GM18526 (cell line): ENCODE data around the gene SYNE2.

ENCODE experiments used
- POLR2A ChIP-seq: IDR thresholded peaks from 3 replicates; pipeline ENCODE4 v1.6.1; 2011; ENCODE audit not compliant: insufficient read length; ENCODE audit errors: extremely low read depth

The SYNE2 gene

GRCh38 chr14:64213853-64214570, 361.2 kb downstream of the SYNE2 start:
- TF ChIP-seq POLR2A = no peak

GRCh38 chr14:64215274-64215673, 362.5 kb downstream of the SYNE2 start:
- TF ChIP-seq POLR2A = no peak

DNA sequence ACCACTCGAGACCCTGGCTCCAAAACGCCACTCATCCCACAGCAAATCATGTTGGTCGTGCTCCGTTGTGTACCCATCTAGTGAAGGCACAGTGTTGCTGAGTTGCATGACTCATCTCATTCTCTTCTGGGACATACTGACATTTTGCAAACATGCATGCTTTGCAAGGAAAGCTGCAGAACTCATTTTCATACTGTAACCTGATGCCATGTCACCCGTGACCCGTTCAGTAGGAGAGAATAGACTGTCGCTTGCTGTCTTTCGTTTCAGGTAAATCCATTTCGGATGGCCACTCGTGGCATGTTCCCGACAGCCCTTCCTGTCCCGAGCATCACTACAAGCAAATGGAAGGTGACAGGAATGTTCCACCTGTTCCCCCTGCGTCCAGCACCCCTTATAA, 363.2 kb downstream of the SYNE2 start:
- TF ChIP-seq POLR2A = no peak

DNA sequence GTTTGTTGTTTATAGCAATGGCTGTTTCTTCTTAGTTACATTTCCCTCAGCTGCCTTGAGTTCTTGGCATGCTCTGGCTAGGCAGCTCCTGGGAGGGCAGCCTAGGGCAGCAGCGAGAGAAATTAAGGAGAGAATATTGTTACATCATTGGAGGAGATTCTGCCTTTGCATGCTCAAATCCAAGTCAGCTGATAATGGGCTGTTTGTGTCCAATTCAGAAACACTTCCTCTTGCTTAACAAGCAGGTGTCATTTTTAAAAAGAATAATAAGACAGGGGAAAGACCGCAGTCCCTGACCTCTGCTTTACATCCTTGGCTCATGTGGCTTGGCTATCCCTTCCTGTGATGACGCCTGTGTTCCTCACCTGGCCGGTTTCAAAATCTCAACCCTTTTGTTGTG, 364.5 kb downstream of the SYNE2 start:
- no peak for TF ChIP-seq POLR2A

DNA sequence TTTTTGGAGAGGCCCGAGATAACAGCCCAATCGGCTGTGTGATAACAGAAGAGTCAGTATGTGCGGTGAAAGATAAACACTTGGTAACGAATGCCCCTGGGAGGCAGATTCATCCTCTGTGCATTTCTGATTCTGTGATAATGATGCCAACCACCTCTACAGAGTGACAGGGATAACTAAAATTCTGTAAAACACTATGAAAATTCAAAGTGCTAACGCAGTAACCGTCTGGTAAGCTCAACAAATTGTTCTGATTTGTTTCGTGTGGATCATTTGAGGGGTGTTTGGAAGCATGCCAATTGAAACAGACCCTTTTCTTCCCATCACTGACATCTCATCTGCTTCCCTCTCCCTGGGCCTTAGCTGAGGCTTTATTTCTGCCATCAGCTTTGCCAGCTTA, 365.0 kb downstream of the SYNE2 start:
- no peak for TF ChIP-seq POLR2A

DNA sequence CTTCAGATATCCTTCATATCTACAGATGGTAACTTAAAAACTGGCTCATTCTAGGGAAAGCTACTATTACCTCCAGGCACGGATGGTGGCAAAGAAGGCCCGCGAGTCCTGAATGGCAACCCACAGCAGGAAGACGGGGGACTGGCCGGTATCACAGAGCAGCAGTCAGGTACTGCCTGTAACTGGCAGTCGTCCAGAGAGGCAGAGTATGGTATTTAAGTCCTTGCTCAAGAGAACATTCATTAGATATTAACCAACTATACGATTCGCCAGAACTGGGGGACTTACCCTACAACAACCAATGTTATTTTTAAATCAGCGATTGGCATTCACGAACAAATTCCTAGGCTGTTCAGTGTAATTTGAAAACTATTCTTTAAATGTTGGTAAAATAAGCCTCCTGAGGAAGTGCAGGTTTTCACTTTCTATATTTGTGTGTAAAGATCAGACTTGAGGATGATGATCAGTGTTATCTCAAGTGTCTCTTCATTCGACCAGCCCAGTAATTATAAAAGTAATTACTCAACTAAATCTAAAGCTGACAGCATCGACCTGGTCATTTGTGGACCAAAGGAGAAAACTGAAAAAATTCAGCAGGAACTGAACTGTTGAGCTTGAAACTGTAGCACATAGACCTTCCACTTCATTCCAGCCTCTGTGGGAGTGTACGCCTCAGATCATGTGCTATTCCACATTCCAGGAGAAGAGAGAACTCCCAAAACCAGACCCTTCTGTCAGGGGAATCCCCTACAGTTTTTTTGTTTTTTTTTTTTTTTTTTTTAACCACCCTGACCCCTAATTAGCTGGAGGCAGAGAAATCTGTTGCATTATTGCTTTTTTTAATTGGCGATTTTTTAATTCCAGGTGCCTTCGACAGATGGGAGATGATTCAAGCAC, 365.8 kb downstream of the SYNE2 start:
- TF ChIP-seq POLR2A = no peak

DNA sequence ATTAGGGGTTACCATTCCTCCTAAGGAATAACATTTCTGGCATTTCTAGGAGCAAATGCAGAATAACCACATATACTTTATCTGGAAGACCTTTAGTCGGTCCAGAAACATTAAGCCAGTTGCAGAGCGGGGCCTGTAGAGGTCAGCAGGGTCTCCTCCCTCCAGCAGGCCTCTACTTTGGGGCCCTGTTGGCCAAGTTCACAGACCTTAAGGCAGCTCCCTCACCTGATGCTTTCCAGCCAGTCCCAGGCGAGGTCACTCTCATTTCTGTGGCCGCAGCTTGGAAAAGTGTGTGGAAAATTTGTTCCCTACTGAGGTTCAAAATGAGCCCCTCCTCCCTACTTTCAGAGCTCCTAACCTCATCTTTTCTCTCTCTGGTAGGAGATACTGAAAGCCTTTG, 367.3 kb downstream of the SYNE2 start:
- no peak for TF ChIP-seq POLR2A

DNA sequence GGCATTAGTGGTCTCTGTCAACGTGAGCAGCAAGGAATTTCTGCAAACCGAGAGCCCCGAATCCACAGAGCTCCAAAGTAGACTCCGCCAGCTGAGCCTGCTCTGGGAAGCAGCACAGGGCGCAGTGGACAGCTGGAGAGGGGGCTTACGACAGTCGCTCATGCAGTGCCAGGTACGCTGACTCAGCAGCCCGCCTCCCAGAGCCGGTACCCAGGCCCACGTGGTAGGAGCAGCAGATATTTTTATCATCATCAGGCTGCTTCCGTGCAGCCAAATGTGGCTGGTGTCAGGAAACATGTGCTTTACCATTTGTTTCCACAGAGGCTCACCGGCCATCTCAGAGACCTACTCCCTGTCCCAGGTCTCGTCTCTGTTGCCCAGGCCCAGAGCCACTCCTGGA, 367.7 kb downstream of the SYNE2 start:
- TF ChIP-seq POLR2A = no peak

DNA sequence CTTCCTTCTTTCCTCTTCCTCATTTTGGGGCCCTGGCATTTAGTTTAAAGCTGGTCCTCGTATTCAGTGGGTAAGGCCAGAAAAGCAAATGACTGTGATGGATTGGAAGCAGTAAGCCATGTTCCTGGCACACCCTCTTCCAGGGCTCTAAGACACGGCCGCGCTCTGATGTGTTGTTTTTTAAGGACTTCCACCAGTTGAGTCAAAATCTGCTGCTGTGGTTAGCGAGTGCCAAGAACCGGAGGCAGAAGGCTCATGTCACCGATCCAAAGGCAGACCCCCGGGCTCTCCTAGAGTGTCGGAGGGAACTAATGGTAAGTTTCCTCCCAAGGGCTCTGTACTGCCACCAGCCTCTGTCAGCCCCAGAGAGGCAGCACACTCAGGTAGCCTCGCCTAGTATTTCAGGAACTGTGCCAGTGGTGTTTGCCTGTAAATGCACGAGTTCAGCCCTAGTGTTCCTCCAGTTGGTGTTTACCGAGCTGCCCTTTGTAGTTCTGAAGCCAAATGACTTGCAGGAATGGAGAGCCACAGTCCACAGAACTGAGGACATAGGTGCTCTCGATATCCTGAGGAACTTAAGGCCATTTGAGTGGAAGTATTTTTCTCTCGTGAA, 368.7 kb downstream of the SYNE2 start:
- no peak for TF ChIP-seq POLR2A

- no peak for TF ChIP-seq POLR2A
Observed at GRCh38 chr14:64225151-64225757, 372.4 kb downstream of the SYNE2 start.

GRCh38 chr14:64227856-64228255, 375.1 kb downstream of the SYNE2 start:
- TF ChIP-seq POLR2A = no peak

DNA sequence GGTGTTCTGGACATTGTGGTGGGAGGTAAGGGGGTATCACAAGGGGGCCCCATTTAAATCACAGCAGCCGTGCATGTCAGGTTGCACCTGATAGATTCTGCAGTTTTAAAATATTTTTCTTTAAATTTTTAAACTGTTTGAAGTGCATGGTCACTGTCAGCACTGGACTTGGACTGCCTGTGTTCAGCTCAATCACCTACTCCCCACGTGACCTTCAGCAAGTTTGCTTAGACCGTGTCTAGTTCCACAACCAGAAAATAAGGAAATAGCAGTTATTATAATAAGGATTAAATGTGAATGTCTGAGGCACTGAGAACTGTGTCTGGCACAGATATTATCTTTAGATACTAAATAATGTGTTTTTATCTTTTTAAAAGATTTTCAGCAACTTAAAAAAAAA, 376.7 kb downstream of the SYNE2 start:
- TF ChIP-seq POLR2A = no peak

GRCh38 chr14:64232095-64232838, 379.5 kb downstream of the SYNE2 start:
- no peak for TF ChIP-seq POLR2A

DNA sequence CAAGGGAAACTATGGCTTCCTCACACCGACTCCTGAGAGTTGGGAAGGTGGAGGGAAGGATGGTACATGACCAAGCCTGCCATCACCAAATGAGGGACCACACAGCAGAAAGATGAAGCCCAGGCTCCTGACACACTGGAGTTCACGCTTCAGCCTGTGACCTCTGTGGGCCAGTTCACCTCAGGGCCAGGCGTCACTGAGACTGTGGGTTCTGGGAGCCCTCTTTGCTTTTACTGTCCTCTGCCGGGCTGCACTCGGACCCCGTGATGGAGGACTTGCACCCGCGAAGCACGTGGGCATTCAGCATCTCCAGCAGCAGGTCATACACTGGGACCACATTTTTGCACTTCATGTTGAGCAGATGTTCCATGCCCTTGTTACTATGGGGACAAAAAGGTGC, 380.1 kb downstream of the SYNE2 start:
- no peak for TF ChIP-seq POLR2A
